ENCODE results near the gene DAPK2.

The DAPK2 gene

DNA sequence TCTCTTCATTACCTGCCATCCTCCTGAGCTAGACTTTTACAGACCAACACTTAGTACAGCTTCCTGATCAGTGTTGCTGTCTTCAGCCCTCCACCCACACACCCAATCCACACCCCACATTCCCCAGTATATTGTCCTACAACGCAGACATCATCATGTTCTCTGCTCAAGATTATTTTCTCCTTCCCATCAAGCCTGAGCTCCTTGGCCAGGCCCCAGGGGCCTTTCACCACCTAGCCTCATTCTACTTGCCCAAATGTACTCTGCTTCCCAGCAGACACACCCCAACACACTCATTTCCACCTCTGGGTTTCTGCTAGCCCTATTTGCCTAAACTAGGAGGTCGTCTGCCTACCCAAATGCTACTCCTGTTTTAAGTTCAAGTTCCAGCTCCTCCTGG is 37.0 kb downstream of the DAPK2 start:
- no peaks in the 10 kb centered on the region for H3K36me3 Mint-ChIP-seq
- CTCF ChIA-PET, result interaction anchor here (0.7 to 3.4 kb wide), 12 partner anchors 10 to 399 kb away, joined by 3 to 25 read pairs (median 5); partner anchors contain the start of gene DAPK2
- peaks cover 10% of the 10 kb centered on the region for H3K27me3 Mint-ChIP-seq
- H3K9me3 Mint-ChIP-seq, result no peaks in the 10 kb centered on the region
- no peak for DNase-seq
- H3K4me3 Mint-ChIP-seq, result no peak overlapping the region
- peaks cover 44% of the 10 kb centered on the region for H3K4me1 Mint-ChIP-seq
- peak overlapping the region; percentile 91 for H3K27ac Mint-ChIP-seq

- Mint-ChIP-seq H3K9me3 (no peaks in the 10 kb centered on the region), H3K36me3 (no peaks in the 10 kb centered on the region), H3K4me1 (peaks cover 44% of the 10 kb centered on the region), H3K27me3 (peaks cover 10% of the 10 kb centered on the region), H3K4me3 (no peak overlapping the region), H3K27ac (no peak overlapping the region)
- no peak for DNase-seq
- CTCF ChIA-PET, result interaction anchor here (0.6 to 3.4 kb wide), 5 partner anchors 21 to 256 kb away, joined by 3 to 25 read pairs (median 5); no protein-coding TSS in a partner anchor
Observed at GRCh38 chr15:64008177-64008576, 38.1 kb downstream of the DAPK2 start.

DNA sequence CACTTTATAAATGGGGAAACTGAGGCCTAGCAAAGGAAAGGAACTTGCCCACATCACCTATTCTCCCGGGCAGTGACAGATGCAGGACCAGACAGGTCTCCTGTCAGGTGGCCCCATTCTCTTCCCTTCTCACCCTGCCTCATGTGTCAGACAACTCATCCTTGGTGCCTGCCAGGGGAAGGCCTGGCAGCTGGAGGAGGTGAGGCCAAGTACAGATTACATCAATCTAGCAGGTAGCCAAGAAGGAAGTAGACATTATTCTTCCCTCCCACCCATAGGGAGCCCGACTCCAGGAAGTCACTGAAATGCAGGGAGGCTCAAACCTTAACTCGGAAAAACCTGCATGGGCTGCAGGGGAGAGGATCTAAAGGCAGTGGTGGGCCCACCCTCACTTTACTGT is 39.6 kb downstream of the DAPK2 start:
- Mint-ChIP-seq H3K27me3 (peaks cover 17% of the 10 kb centered on the region), H3K4me3 (no peak overlapping the region), H3K36me3 (no peaks in the 10 kb centered on the region), H3K4me1 (peaks cover 39% of the 10 kb centered on the region), H3K27ac (no peak overlapping the region), H3K9me3 (no peaks in the 10 kb centered on the region)
- CTCF ChIA-PET, result interaction anchor here (0.6 to 1.4 kb wide), 5 partner anchors 61 to 519 kb away, joined by 3 to 5 read pairs (median 4); no protein-coding TSS in a partner anchor
- DNase-seq, result no peak

DNA sequence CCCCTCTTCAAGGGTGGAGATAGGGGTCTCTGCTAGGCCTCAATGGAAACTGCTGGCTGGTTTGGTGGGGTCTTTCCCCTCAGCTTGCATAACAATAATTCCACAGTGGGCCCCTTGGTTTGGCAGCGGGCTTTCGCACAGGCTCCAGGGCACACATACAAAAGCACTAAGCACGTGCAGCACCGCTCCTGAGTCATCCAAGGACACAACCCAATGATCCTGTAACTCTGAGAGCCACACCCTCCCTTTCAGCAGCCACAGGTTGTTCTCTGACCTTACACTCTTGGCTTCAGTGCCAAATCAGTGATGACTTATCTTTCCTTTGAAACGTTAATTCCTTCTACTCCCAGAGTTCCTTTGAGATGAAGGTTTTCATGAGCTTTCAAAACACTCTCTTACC is 41.7 kb downstream of the DAPK2 start:
- Mint-ChIP-seq H3K4me3 (no peak overlapping the region), H3K27ac (no peak overlapping the region), H3K27me3 (peaks cover 32% of the 10 kb centered on the region), H3K9me3 (no peaks in the 10 kb centered on the region), H3K36me3 (no peaks in the 10 kb centered on the region), H3K4me1 (peaks cover 20% of the 10 kb centered on the region)
- CTCF ChIA-PET, result interaction anchor here (1.1 to 1.5 kb wide), 3 partner anchors 24 to 59 kb away, joined by 3 to 4 read pairs (median 4); partner anchors contain the start of gene DAPK2
- DNase-seq, result no peak

GRCh38 chr15:64004056-64004455 is 42.2 kb downstream of the DAPK2 start:
- no peaks in the 10 kb centered on the region for H3K36me3 Mint-ChIP-seq
- H3K27me3 Mint-ChIP-seq, result peaks cover 35% of the 10 kb centered on the region
- peaks cover 16% of the 10 kb centered on the region for H3K4me1 Mint-ChIP-seq
- peak overlapping the region; percentile 33 for H3K27ac Mint-ChIP-seq
- DNase-seq, result no peak
- no peaks in the 10 kb centered on the region for H3K9me3 Mint-ChIP-seq
- CTCF ChIA-PET, result interaction anchor here (1.4 to 1.5 kb wide), 2 partner anchors 23 to 43 kb away, joined by 4 read pairs; partner anchors contain the start of gene DAPK2
- H3K4me3 Mint-ChIP-seq, result no peak overlapping the region

DNA sequence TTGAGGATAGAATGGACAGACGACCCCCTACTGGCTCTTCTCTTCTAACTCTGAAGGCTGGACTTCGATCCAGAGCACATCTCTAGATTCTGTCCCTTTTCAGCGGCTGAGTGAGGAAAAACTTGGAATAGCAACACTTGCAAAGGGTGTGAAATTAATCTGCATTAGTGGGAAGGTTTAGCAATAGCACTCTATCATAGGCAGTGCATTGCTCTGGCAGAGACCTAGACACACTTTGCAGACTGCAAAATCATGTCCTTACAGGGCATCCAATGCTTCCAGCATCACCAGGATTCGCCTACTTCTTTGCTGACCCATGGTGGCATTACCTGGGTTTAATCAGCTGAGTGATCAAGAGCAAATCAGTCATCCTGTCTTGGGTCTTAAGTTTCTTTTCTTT is 43.1 kb downstream of the DAPK2 start:
- no peak overlapping the region for H3K27ac Mint-ChIP-seq
- H3K9me3 Mint-ChIP-seq, result no peaks in the 10 kb centered on the region
- no peak for DNase-seq
- H3K36me3 Mint-ChIP-seq, result no peaks in the 10 kb centered on the region
- peaks cover 38% of the 10 kb centered on the region for H3K27me3 Mint-ChIP-seq
- no peak overlapping the region for H3K4me3 Mint-ChIP-seq
- H3K4me1 Mint-ChIP-seq, result peaks cover 12% of the 10 kb centered on the region
- CTCF ChIA-PET, result interaction anchor here (1.5 kb wide), 1 partner anchor 22 kb away, joined by 4 read pairs; no protein-coding TSS in a partner anchor

GRCh38 chr15:64001148-64001547 is 45.1 kb downstream of the DAPK2 start:
- CTCF ChIA-PET, result interaction anchor here (0.7 to 2.2 kb wide), 4 partner anchors 20 to 55 kb away, joined by 3 to 8 read pairs (median 4); partner anchors contain the start of gene DAPK2
- peaks cover 47% of the 10 kb centered on the region for H3K27me3 Mint-ChIP-seq

GRCh38 chr15:64000183-64000951 is 45.9 kb downstream of the DAPK2 start:
- Mint-ChIP-seq H3K4me1 (peaks cover 12% of the 10 kb centered on the region), H3K27me3 (peaks cover 50% of the 10 kb centered on the region), H3K27ac (no peak overlapping the region), H3K4me3 (no peak overlapping the region), H3K9me3 (no peaks in the 10 kb centered on the region), H3K36me3 (no peaks in the 10 kb centered on the region)
- DNase-seq, result no peak
- CTCF ChIA-PET, result interaction anchor here (0.7 to 2.2 kb wide), 4 partner anchors 21 to 55 kb away, joined by 3 to 8 read pairs (median 4); partner anchors contain the start of gene DAPK2

More at GRCh38 chr15:64001148-64001547, 45.1 kb downstream of the DAPK2 start:
- Mint-ChIP-seq H3K27ac (no peak overlapping the region), H3K9me3 (no peaks in the 10 kb centered on the region), H3K4me1 (peaks cover 12% of the 10 kb centered on the region), H3K4me3 (no peak overlapping the region), H3K36me3 (no peaks in the 10 kb centered on the region)
- DNase-seq, result no peak

DNA sequence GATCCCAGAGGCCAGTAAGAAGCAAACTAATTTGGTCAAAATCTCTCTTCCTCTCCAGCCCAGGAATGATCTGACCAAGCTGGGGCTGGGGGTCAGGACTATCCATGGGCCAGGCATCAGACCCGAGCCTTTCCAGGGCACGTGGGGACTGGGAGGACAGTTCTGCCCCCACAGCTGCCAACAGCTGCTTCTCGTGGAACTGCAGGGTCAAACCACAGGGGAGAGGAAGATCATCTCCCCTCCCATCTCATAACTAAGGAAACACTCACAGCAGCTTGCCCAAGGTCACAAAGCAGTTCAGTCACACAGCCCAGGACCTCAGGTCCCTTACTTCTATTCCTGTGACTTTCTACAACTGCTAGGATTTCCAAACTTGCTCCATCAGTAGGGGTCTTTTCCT is 47.1 kb downstream of the DAPK2 start:
- Mint-ChIP-seq H3K9me3 (no peaks in the 10 kb centered on the region), H3K4me1 (peaks cover 6% of the 10 kb centered on the region), H3K27me3 (peaks cover 44% of the 10 kb centered on the region), H3K36me3 (no peaks in the 10 kb centered on the region), H3K4me3 (no peak overlapping the region), H3K27ac (no peak overlapping the region)
- no peak for DNase-seq
- CTCF ChIA-PET, result interaction anchor here (0.7 to 1.5 kb wide), 3 partner anchors 10 to 389 kb away, joined by 4 read pairs; no protein-coding TSS in a partner anchor

DNA sequence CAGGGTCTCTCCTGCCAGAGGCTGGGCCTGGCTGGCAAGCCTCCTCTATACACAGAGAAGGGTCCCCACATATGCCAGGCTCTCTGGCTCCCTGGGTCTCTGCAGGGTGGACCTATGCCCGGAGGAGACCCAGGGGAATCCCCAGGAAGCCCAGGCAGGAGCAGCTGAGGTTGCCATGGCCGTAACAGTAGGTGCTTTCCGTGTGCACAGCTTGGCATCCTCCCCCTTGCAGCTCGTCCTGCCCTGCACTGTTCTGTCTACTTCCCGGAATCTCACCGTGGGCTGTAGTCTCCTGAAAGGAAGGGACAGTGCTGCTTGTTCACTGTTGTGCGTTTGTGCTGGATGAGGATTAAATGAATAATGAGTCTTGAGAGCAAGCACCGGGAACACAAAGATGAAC is 47.8 kb downstream of the DAPK2 start:
- DNase-seq, result no peak
- Mint-ChIP-seq H3K36me3 (no peaks in the 10 kb centered on the region), H3K4me3 (no peak overlapping the region), H3K4me1 (peaks cover 2% of the 10 kb centered on the region), H3K9me3 (no peaks in the 10 kb centered on the region), H3K27me3 (peaks cover 44% of the 10 kb centered on the region), H3K27ac (no peak overlapping the region)
- CTCF ChIA-PET, result interaction anchor here (0.9 to 1.5 kb wide), 2 partner anchors 12 to 389 kb away, joined by 4 read pairs; no protein-coding TSS in a partner anchor

DNA sequence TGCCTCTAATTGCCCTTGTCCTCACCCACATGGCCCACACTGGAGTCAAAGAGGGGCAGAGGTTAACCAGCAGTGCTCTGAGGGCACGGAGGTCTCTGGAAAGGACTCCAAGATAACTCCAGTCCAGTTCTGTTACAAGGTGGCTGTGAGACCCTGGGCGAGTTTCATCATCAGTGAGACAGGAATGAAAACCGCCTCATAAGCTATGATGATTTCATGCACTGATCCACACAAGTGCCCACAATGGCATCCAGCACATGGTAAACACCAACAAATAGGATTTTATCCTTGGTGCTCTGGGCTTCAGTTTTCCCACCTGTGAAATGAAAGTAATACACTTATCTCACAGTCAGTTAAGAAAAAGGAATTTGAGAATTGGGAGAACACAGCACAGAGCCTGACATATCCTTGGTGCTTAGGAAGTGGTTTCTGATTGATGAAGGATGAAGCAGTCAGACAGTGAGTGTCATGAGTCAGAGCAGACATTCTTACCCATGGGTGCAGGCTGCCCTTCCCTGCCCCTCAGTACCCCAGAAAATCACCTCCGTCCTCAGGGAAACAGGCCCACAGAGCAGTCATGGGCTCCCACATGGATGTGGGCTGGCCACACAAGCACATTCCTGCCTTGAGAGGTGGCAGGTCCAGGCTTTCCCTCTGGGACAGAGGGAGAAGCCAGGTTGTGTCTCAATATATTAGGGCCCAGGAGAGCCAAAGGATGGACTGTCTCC is 48.4 kb downstream of the DAPK2 start:
- CTCF ChIA-PET, result no interaction called here
- Mint-ChIP-seq H3K4me3 (no peak overlapping the region), H3K27ac (no peak overlapping the region), H3K4me1 (peaks cover 2% of the 10 kb centered on the region), H3K27me3 (peaks cover 44% of the 10 kb centered on the region), H3K36me3 (no peaks in the 10 kb centered on the region), H3K9me3 (no peaks in the 10 kb centered on the region)
- DNase-seq, result no peak

GRCh38 chr15:63996794-63997357 is 49.4 kb downstream of the DAPK2 start:
- Mint-ChIP-seq H3K4me3 (no peak overlapping the region), H3K36me3 (no peaks in the 10 kb centered on the region), H3K27ac (no peak overlapping the region), H3K9me3 (no peaks in the 10 kb centered on the region), H3K4me1 (peaks cover 2% of the 10 kb centered on the region), H3K27me3 (peaks cover 38% of the 10 kb centered on the region)
- CTCF ChIA-PET, result no interaction called here
- DNase-seq, result no peak

- CTCF ChIA-PET, result no interaction called here
- H3K27ac Mint-ChIP-seq, result no peak overlapping the region
Observed at GRCh38 chr15:63995789-63996188, 50.5 kb downstream of the DAPK2 start.

GRCh38 chr15:63994073-63994600 is 52.1 kb downstream of the DAPK2 start:
- H3K4me1 Mint-ChIP-seq, result peaks cover under 1% of the 10 kb centered on the region
- H3K4me3 Mint-ChIP-seq, result no peak overlapping the region
- H3K27ac Mint-ChIP-seq, result no peak overlapping the region
- DNase-seq, result no peak
- CTCF ChIA-PET, result no interaction called here
- peaks cover 20% of the 10 kb centered on the region for H3K27me3 Mint-ChIP-seq
- no peaks in the 10 kb centered on the region for H3K9me3 Mint-ChIP-seq
- no peaks in the 10 kb centered on the region for H3K36me3 Mint-ChIP-seq

More at GRCh38 chr15:63995789-63996188, 50.5 kb downstream of the DAPK2 start:
- H3K9me3 Mint-ChIP-seq, result no peaks in the 10 kb centered on the region
- H3K36me3 Mint-ChIP-seq, result no peaks in the 10 kb centered on the region
- H3K4me1 Mint-ChIP-seq, result peaks cover 2% of the 10 kb centered on the region
- peaks cover 29% of the 10 kb centered on the region for H3K27me3 Mint-ChIP-seq
- no peak overlapping the region for H3K4me3 Mint-ChIP-seq
- no peak for DNase-seq
